SK-N-MC (cell line): ENCODE results near the gene PAOX.

Source experiments
- FOXP2 ChIP-seq: optimal IDR thresholded peaks from 2 replicates; pipeline ENCODE3; 2011; ENCODE audit warnings: mild to moderate bottlenecking, moderate library complexity; ENCODE audit not compliant: insufficient read depth; ENCODE audit errors: extremely low read length, control extremely low read depth
- POLR2AphosphoS5 ChIP-seq: IDR thresholded peaks from 2 replicates; pipeline ENCODE4 v1.6.1; 2012; ENCODE audit warnings: mild to moderate bottlenecking, low read depth, low read length, borderline replicate concordance

- TF ChIP-seq POLR2AphosphoS5 (no peak), FOXP2 (no peak)
Observed at GRCh38 chr10:133377818-133378250, 1.2 kb upstream of the PAOX start.
